ENCODE results near the gene GNAS. TPM values are rescaled to one million over a fixed set of nuclear protein-coding genes. Genes with fewer than 3 reads are reported as not detected.

Gene GNAS
- total RNA-seq, result 786 TPM

DNA sequence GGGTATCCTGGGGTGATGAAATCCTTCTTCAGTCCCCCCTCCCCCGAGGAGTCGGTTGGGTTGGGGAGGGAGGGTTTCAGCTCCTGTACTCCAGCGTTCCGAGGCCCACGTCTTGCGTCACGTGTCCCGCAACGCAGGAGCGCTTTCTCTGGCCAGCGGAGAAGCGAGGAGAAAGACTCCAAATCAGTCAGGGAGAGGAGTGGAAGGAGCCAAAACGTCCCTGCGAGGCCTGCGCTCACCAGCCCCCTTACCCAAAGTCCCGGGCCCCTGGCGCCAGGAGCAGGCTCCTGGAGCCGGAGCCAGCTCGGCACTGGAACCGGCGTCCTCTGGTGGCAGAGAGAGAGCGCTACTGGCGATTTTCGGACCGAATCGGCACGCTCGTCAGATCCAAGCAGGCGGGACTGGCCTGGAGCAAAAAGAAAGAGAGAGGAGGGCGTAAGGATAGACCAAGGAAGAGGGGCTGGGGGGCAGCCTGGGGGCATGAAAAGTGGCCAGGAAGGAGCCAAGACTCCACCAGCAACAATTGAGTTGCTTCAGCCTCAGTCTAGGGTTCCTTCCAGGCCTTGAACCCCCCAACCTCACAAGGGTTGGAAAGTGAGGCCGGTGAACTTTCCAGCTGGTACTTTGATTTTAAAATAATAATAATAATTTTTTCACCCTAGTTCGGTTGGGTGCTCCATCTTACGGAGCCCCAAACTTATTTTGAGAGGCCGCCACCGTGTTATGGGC lies at the start of gene GNAS:
GNAS (plus strand) TSS at position 174 of the 729 bp plus-strand sequence.

DNA sequence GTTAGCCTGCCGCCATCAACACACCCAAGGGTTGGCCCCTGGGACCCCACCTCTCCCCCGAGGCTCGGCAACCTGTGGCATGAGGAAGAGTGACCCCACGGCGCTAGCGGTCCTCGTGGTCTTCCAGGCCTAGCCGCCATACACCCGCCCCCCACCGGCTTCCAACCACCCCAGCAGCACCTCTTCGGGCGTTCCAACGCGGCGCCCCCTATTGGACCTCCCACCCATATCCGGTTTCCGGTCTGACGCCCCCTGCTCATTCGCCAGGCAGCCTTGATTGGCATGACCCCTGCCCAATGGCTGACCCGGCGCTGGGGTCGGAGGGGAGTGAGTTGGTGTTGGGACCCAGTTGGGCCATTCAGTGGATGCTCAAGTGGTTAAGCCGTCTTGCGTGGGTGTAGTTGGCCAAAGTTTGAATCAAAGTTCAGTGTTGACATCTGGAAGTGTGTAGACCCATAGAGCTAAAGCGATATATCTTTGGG lies 1.8 kb upstream of the GNAS start, which contains the start of gene GNAS-AS1:
GNAS-AS1 (minus strand) TSS at position 210 of the 482 bp plus-strand sequence.

Small RNAs within 50 kb of the gene (small RNA-seq; reads per million reads assigned to genes)
- gene MIR298, result not detected
- not detected for gene RF02127
- gene RF02128, result not detected
- gene RF02130, result not detected
- not detected for gene RF02131

Other genes with a start within 250 kb of the GNAS start
- 39.7 TPM for gene STX16, start 201.4 kb upstream of the GNAS start, total RNA-seq
- gene NPEPL1, start 159.9 kb upstream of the GNAS start, total RNA-seq, result 11.3 TPM
- 1.2 TPM for gene GNAS-AS1, start 1.8 kb upstream of the GNAS start, total RNA-seq
- gene NELFCD, start 128.5 kb downstream of the GNAS start, total RNA-seq, result 50.7 TPM
- 18.7 TPM for gene CTSZ, start 154.5 kb downstream of the GNAS start, total RNA-seq
- gene TUBB1, start 166.7 kb downstream of the GNAS start, total RNA-seq, result 0.92 TPM
- 48.2 TPM for gene ATP5F1E, start 179.6 kb downstream of the GNAS start, total RNA-seq
- gene PRELID3B, start 190.1 kb downstream of the GNAS start, total RNA-seq, result 78.4 TPM